Neural cell (in vitro differentiated cells): ENCODE results near the gene SPECC1L. TPM values are rescaled to one million over a fixed set of nuclear protein-coding genes. Genes with fewer than 3 reads are reported as not detected.

Experiments used
- H2AFZ ChIP-seq: fragments of 200-600, 300-800 bp; sonication (generic), shearing (Covaris generic); 2 replicates; pipeline ENCODE4 v1.6.0; 2014; ENCODE audit warnings: low read depth, mild to moderate bottlenecking, antibody characterized with exemption, low read length, moderate library complexity
- H3F3A ChIP-seq: fragments of 200-600 bp; shearing (Covaris generic); 2 replicates; pipeline ENCODE4 v1.6.1; 2016; ENCODE audit warnings: mild to moderate bottlenecking, moderate library complexity, mixed read lengths, antibody characterized with exemption, low read length; ENCODE audit not compliant: insufficient read depth, poor library complexity, severe bottlenecking
- H3K27ac ChIP-seq: fragments of 200-600, 300-800 bp; sonication (generic), shearing (Covaris generic); 2 replicates; pipeline ENCODE4 v1.5.1; 2014; ENCODE audit warnings: mild to moderate bottlenecking, low read length, moderate library complexity
- H3K27me3 ChIP-seq: fragments of 300-800, 200-600 bp; sonication (generic), shearing (Covaris generic); 2 replicates; pipeline ENCODE4 v1.6.0; 2014; ENCODE audit warnings: mild to moderate bottlenecking, low read depth, low read length, moderate library complexity; ENCODE audit not compliant: insufficient read depth
- H3K36me3 ChIP-seq: fragments of 300-800, 200-600 bp; sonication (generic), shearing (Covaris generic); 2 replicates; pipeline ENCODE4 v1.5.1; 2014; ENCODE audit warnings: mild to moderate bottlenecking, antibody characterized with exemption, low read length, moderate library complexity; ENCODE audit not compliant: insufficient read depth
- H3K4me2 ChIP-seq: fragments of 300-800, 200-600 bp; sonication (generic), shearing (Covaris generic); 2 replicates; pipeline ENCODE4 v1.6.0; 2014; ENCODE audit warnings: mild to moderate bottlenecking, low read length
- H3K4me3 ChIP-seq: fragments of 300-800, 200-600 bp; sonication (generic), shearing (Covaris generic); 2 replicates; pipeline ENCODE4 v1.5.1; 2014; ENCODE audit warnings: mild to moderate bottlenecking, low read length, moderate library complexity
- H3K79me2 ChIP-seq: fragments of 200-600 bp; shearing (Covaris generic); replicated peaks from 2 replicates; pipeline ENCODE4 v1.6.0; 2014; ENCODE audit warnings: mild to moderate bottlenecking, low read length, moderate library complexity; ENCODE audit not compliant: insufficient read depth
- H3K9ac ChIP-seq: fragments of 300-800, 200-600 bp; sonication (generic), shearing (Covaris generic); 2 replicates; pipeline ENCODE4 v1.6.1; 2016; ENCODE audit warnings: mild to moderate bottlenecking, low read length, mixed read lengths
- H3K9me2 ChIP-seq: fragments of 200-600 bp; shearing (Covaris generic); 2 replicates; pipeline ENCODE4 v1.6.1; 2016; ENCODE audit warnings: mild to moderate bottlenecking, low read length, mixed read lengths; ENCODE audit not compliant: insufficient read depth
- H3K9me3 ChIP-seq: fragments of 200-600, 300-800 bp; sonication (generic), shearing (Covaris generic); 2 replicates; pipeline ENCODE4 v1.6.1; 2016; ENCODE audit warnings: mild to moderate bottlenecking, mixed run types, low read length, moderate library complexity, mixed read lengths
- H4K20me1 ChIP-seq: fragments of 200-600 bp; shearing (Covaris generic); 2 replicates; pipeline ENCODE4 v1.6.1; 2016; ENCODE audit warnings: mild to moderate bottlenecking, mixed run types; ENCODE audit not compliant: insufficient read depth
- EP300 ChIP-seq: fragments of 450-650 bp; conservative IDR thresholded peaks from 2 replicates; pipeline ENCODE4 v1.6.1; 2014; ENCODE audit warnings: antibody characterized with exemption, mild to moderate bottlenecking, moderate library complexity; ENCODE audit not compliant: poor library complexity, severe bottlenecking
- EZH2 ChIP-seq: fragments of 200-600, 300-800 bp; shearing (Covaris generic), sonication (generic); IDR thresholded peaks from 2 replicates; pipeline ENCODE4 v1.6.1; 2014; ENCODE audit warnings: antibody characterized with exemption, low read length, borderline replicate concordance, mild to moderate bottlenecking; ENCODE audit not compliant: insufficient read depth, poor library complexity, severe bottlenecking
- MXI1 ChIP-seq: fragments of 450-650 bp; conservative IDR thresholded peaks from 2 replicates; pipeline ENCODE4 v1.6.1; 2014; ENCODE audit warnings: antibody characterized with exemption, mild to moderate bottlenecking; ENCODE audit not compliant: poor library complexity, severe bottlenecking
- POLR2AphosphoS5 ChIP-seq: IDR thresholded peaks from 2 replicates; pipeline ENCODE4 v1.6.1; 2012
- RAD21 ChIP-seq: fragments of 450-650 bp; conservative IDR thresholded peaks from 2 replicates; pipeline ENCODE4 v1.6.1; 2014; ENCODE audit warnings: antibody characterized with exemption, mild to moderate bottlenecking, moderate library complexity
- SMC3 ChIP-seq: fragments of 450-650 bp; conservative IDR thresholded peaks from 2 replicates; pipeline ENCODE4 v1.6.1; 2014; ENCODE audit warnings: antibody characterized with exemption, mild to moderate bottlenecking, moderate library complexity; ENCODE audit not compliant: poor library complexity
- TAF1 ChIP-seq: IDR thresholded peaks from 2 replicates; pipeline ENCODE4 v1.6.1; 2012; ENCODE audit warnings: low read depth
- polyA plus RNA-seq: library from polyadenylated mRNA; depleted of rRNA; stranded (reverse); fragments of >200 nt; gene quantifications from 2 replicates; pipeline ENCODE4 v1.2.3, GENCODE V29; 2014
- TF ChIP-seq, protein P1 (sequence below): fragments of 450-650 bp; IDR thresholded peaks from 2 replicates; pipeline ENCODE4 v1.5.1; 2014; ENCODE audit warnings: antibody characterized with exemption, mild to moderate bottlenecking, moderate library complexity; ENCODE audit not compliant: poor library complexity, severe bottlenecking
- TF ChIP-seq, protein P2 (sequence below): IDR thresholded peaks from 2 replicates; pipeline ENCODE4 v1.6.1; 2012; ENCODE audit warnings: borderline replicate concordance

Gene SPECC1L
- polyA plus RNA-seq, 1 donor from 2014 or later, result 27.1 TPM

DNA sequence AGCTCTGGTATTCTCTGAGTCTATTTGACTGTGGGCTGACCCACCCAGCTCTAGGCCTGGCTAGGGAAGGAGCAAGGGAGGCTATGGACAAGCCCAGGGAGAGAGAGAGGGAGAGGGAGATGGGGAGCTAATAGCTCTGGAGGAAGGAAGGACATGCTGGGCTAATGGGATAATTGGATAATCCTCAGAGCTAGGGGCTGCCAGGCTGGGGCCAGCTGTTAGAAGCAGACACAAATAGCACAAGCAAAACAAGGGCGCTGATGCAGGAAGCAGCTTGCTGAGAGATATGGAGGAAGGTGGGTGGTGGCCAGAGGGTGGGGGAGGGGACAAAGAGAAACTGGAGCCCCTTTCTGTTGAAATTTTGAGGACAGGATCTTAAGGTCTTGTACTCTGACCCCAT is 180.0 kb downstream of the SPECC1L start:
- H3K4me2 ChIP-seq, result no peak overlapping the region
- no peaks in the 10 kb centered on the region for H3K27me3 ChIP-seq
- no peaks in the 10 kb centered on the region for H3K9me2 ChIP-seq
- no peaks in the 10 kb centered on the region for H3F3A ChIP-seq
- no peak overlapping the region for H2AFZ ChIP-seq
- peak overlapping the region; percentile 40 for H3K27ac ChIP-seq
- no peak overlapping the region for H3K9ac ChIP-seq
- TF ChIP-seq, protein P1, sequence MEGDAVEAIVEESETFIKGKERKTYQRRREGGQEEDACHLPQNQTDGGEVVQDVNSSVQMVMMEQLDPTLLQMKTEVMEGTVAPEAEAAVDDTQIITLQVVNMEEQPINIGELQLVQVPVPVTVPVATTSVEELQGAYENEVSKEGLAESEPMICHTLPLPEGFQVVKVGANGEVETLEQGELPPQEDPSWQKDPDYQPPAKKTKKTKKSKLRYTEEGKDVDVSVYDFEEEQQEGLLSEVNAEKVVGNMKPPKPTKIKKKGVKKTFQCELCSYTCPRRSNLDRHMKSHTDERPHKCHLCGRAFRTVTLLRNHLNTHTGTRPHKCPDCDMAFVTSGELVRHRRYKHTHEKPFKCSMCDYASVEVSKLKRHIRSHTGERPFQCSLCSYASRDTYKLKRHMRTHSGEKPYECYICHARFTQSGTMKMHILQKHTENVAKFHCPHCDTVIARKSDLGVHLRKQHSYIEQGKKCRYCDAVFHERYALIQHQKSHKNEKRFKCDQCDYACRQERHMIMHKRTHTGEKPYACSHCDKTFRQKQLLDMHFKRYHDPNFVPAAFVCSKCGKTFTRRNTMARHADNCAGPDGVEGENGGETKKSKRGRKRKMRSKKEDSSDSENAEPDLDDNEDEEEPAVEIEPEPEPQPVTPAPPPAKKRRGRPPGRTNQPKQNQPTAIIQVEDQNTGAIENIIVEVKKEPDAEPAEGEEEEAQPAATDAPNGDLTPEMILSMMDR, result no peak
- TF ChIP-seq POLR2AphosphoS5, result peak; percentile 76
- TF ChIP-seq TAF1, result no peak
- no peak for TF ChIP-seq RAD21
- no peaks in the 10 kb centered on the region for H3K36me3 ChIP-seq
- no peaks in the 10 kb centered on the region for H3K79me2 ChIP-seq
- no peaks in the 10 kb centered on the region for H4K20me1 ChIP-seq
- no peak overlapping the region for H3K4me3 ChIP-seq
- no peaks in the 10 kb centered on the region for H3K9me3 ChIP-seq

DNA sequence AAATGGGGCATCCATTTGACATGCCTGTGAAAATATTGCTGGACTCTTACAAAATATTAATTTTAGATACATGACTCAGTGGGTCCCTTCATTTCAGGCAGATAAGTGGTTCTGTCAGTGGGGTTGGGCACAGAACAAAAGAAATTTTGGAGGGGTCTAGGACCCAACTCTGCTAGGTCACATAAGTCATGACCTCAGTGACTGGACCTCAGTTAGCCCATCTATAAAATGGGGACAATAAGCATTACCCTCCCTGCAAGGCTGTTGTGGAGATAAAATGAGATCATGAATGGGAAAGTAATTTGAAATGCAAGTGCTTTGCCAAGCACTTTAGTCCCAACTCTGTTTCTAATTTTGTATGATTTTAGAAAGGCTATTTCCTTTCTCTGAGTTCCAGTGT is 180.5 kb downstream of the SPECC1L start:
- H3K79me2 ChIP-seq, result no peaks in the 10 kb centered on the region
- TF ChIP-seq EZH2, result no peak
- TF ChIP-seq, protein P2, sequence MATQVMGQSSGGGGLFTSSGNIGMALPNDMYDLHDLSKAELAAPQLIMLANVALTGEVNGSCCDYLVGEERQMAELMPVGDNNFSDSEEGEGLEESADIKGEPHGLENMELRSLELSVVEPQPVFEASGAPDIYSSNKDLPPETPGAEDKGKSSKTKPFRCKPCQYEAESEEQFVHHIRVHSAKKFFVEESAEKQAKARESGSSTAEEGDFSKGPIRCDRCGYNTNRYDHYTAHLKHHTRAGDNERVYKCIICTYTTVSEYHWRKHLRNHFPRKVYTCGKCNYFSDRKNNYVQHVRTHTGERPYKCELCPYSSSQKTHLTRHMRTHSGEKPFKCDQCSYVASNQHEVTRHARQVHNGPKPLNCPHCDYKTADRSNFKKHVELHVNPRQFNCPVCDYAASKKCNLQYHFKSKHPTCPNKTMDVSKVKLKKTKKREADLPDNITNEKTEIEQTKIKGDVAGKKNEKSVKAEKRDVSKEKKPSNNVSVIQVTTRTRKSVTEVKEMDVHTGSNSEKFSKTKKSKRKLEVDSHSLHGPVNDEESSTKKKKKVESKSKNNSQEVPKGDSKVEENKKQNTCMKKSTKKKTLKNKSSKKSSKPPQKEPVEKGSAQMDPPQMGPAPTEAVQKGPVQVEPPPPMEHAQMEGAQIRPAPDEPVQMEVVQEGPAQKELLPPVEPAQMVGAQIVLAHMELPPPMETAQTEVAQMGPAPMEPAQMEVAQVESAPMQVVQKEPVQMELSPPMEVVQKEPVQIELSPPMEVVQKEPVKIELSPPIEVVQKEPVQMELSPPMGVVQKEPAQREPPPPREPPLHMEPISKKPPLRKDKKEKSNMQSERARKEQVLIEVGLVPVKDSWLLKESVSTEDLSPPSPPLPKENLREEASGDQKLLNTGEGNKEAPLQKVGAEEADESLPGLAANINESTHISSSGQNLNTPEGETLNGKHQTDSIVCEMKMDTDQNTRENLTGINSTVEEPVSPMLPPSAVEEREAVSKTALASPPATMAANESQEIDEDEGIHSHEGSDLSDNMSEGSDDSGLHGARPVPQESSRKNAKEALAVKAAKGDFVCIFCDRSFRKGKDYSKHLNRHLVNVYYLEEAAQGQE, result no peak
- TF ChIP-seq RAD21, result no peak
- H3K9me2 ChIP-seq, result no peaks in the 10 kb centered on the region
- H3K27me3 ChIP-seq, result no peaks in the 10 kb centered on the region
- no peak overlapping the region for H3K9ac ChIP-seq
- no peak overlapping the region for H3K4me3 ChIP-seq
- no peaks in the 10 kb centered on the region for H3K9me3 ChIP-seq
- H3K36me3 ChIP-seq, result no peaks in the 10 kb centered on the region
- no peaks in the 10 kb centered on the region for H3F3A ChIP-seq
- no peak overlapping the region for H2AFZ ChIP-seq
- no peak overlapping the region for H3K4me2 ChIP-seq
- peak overlapping the region; percentile 40 for H3K27ac ChIP-seq
- no peaks in the 10 kb centered on the region for H4K20me1 ChIP-seq

DNA sequence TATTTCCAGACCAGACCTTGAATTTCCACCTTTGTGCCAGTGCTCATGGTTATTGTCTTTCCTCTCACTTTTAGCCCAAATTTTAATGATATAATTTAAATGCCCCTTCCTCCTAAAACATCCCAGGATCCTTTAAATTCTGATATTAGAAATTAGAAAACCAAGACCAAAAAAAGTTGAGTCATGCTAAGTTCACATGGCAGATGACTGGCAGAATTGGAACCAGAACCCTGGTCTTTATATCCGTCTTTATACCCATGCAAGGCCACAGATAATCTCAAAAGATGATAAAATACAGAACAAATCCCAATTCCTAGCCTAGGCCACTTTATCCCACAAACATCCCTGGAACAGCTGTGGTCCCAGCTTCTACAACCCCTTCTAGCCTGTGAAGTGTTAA is 183.2 kb downstream of the SPECC1L start:
- no peaks in the 10 kb centered on the region for H3K27me3 ChIP-seq
- no peaks in the 10 kb centered on the region for H3K9me3 ChIP-seq
- no peaks in the 10 kb centered on the region for H4K20me1 ChIP-seq
- no peak overlapping the region for H3K4me3 ChIP-seq
- H3K79me2 ChIP-seq, result no peaks in the 10 kb centered on the region
- H2AFZ ChIP-seq, result no peak overlapping the region
- no peaks in the 10 kb centered on the region for H3F3A ChIP-seq
- H3K36me3 ChIP-seq, result no peaks in the 10 kb centered on the region
- no peak overlapping the region for H3K9ac ChIP-seq
- H3K9me2 ChIP-seq, result no peaks in the 10 kb centered on the region
- H3K27ac ChIP-seq, result no peak overlapping the region
- TF ChIP-seq RAD21 (no peak), EP300 (no peak), TAF1 (no peak), SMC3 (no peak), MXI1 (no peak), POLR2AphosphoS5 (no peak), EZH2 (no peak)
- TF ChIP-seq, protein P1, result no peak
- TF ChIP-seq, protein P2, result no peak
- H3K4me2 ChIP-seq, result no peak overlapping the region
